GM12864 (cell line): Measurements from ENCODE around the gene TMPRSS11D.

Experiments
- DNase-seq: peaks from one replicate; pipeline ENCODE4 v3.0.0-alpha.2; 2011; ENCODE audit warnings: low read depth
- H3K4me3 ChIP-seq: 2 replicates; pipeline ENCODE4 v1.5.1; 2011; ENCODE audit warnings: mild to moderate bottlenecking, low read depth, low read length, control low read depth
- TF ChIP-seq, protein P1 (sequence below): IDR thresholded peaks from 2 replicates; pipeline ENCODE4 v1.5.1; 2011; ENCODE audit warnings: low read depth, mild to moderate bottlenecking, moderate library complexity, low read length, control low read depth, inconsistent platforms; ENCODE audit errors: missing control alignments

The TMPRSS11D gene

DNA sequence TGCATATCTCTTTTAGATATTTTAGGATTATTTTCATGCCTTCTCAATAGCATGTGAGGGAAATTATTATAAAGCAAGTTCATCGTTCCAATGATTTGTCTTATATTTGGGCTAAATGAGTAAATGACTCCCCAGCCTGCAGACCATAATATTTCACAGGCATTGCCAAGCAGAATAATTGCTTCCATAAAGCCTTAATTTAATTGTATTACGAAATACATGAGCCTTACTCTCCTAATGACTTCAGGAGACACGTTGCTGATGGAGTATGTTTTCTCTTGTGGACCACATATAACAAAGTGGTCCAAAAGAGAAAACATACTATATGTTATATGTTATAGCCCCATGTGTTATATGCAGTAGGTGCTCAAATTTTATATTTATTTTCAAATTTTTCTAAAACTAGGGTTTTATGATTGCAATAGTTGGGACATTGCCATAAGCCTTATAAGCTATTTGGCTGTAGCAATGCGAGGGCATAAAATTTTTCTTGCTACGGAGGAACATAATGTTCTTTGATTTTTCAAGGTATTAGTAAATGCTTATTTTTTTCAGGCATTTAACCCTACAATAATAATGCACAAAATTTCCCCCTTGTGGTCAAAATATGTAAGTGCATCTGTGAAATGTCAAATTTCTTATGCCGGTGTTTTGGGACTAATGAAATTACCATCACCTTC, 26.2 kb upstream of the TMPRSS11D start:
- TF ChIP-seq, protein P1, sequence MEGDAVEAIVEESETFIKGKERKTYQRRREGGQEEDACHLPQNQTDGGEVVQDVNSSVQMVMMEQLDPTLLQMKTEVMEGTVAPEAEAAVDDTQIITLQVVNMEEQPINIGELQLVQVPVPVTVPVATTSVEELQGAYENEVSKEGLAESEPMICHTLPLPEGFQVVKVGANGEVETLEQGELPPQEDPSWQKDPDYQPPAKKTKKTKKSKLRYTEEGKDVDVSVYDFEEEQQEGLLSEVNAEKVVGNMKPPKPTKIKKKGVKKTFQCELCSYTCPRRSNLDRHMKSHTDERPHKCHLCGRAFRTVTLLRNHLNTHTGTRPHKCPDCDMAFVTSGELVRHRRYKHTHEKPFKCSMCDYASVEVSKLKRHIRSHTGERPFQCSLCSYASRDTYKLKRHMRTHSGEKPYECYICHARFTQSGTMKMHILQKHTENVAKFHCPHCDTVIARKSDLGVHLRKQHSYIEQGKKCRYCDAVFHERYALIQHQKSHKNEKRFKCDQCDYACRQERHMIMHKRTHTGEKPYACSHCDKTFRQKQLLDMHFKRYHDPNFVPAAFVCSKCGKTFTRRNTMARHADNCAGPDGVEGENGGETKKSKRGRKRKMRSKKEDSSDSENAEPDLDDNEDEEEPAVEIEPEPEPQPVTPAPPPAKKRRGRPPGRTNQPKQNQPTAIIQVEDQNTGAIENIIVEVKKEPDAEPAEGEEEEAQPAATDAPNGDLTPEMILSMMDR = peak; percentile 48
- DNase-seq = no peak
- H3K4me3 ChIP-seq = no peak overlapping the region

DNA sequence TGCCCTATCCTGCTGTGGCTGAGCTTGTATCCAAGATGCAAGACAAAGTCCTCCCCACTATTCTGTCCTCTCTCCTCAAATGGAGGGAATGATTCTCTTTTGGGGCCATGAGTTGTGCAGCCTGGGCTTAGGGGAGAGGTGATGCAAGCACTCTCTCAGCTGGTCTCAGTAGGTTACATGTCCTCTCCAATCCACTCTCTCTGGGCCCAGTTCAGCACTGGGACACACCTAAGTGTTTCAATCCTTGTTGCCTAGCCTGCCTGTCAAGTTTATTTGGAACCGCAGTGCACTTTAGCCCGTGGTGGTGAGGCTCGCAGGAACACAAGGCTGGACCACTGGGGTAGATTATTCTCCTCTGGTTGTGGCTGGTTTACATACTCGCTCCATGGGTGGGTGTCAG, 23.8 kb upstream of the TMPRSS11D start:
- no peak overlapping the region for H3K4me3 ChIP-seq
- DNase-seq = no peak
- TF ChIP-seq, protein P1 = no peak

DNA sequence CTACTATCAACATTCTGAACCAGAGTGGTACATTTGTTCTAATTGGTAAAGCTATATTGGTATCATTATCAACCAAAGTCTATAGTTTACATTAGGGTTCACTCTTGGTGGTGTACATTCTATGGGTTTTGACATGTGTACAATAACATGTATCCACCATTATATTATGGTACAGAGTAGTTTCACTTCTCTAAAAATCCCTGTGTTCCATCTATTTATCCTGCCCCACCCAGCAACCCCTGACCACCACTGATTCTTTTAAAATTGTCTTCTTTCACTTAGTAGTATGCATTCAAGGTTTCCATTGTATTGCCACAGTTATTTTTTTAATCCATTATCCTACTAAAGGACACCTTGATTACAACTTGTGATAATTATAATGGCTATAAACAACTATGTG, 15.3 kb upstream of the TMPRSS11D start:
- DNase-seq = no peak

DNA sequence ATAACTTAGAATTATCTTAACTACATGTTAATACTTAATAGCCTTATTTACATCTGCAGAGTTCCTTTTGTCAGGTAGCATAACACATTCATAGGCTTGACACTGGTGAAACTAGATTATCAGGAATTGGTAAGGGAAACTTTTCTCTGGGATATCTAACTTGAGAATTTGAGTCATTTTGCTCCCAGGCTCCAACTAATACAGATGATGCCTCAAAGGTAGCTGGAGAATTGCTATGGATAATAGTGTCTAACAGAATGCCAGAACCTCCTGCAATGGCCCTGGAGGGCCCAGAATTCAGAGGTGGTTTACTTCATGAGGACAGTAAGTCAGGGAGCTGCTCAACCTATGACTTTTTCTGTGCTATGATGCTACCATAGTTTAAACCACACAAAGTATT, 13.9 kb upstream of the TMPRSS11D start:
- DNase-seq = no peak

More for the DNA sequence above, 15.3 kb upstream of the TMPRSS11D start:
- H3K4me3 ChIP-seq = no peak overlapping the region
- TF ChIP-seq, protein P1 = no peak

DNA sequence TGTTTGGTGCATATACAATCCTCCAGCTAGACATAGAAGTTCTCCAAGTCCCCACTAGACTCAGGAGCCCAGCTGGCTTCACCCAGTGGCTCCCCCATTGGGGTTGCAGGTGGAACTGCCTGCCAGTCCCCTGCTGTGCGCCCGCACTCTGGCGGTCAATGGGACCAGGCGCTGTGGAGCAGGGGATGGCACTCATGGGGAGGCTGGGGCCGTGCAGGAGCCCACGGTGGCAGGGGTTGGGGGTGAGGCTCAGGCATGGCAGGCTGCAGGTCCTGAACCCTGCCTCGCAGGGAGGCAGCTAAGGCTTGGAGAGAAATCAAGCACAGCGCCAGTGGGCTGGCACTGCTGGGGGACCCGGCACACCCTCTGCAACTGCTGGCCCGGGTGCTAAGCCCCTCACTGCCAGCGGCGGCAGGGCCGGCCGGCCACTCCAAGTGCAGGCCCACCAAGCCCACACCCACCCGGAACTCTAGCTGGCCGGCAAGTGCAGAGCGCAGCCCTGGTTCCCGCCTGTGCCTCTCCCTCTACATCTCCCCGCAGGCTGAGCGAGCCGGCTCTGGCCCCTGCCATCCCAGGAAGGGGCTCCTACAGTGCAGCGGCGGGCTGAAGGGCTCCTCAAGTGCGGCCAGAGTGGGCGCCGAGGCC, 12.7 kb upstream of the TMPRSS11D start:
- TF ChIP-seq, protein P1 = no peak
- no peak overlapping the region for H3K4me3 ChIP-seq
- DNase-seq = no peak

More for the DNA sequence above, 13.9 kb upstream of the TMPRSS11D start:
- TF ChIP-seq, protein P1 = no peak
- no peak overlapping the region for H3K4me3 ChIP-seq

DNA sequence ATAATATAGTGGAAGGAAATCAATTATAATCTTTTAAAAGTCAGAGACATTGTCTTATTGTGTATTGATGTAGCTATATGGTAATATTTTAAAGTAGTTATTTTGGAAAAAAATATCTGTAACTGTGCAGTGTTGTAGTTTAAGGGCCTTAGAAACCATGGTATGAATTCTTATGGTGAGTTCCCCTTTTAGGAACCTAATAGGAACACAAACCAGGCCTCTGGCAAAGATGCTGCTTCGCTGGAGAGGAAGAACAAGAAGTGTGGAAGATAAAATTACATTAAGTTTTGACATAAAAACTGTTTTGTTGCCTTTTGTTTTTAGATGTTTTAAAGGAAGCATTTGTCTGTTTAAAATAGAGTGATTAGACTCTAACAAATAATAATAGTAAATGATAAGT, 10.9 kb upstream of the TMPRSS11D start:
- DNase-seq = no peak
- TF ChIP-seq, protein P1 = no peak
- no peak overlapping the region for H3K4me3 ChIP-seq
